HG03469 (cell line): ENCODE data around the gene CADPS2.
"Not testable (repeated sequence)": the region's sequence is repeated elsewhere in the genome, so short reads cannot be mapped to it uniquely, and the experiment has no call there.

Experiments used
- ATAC-seq: cut with Tn5 transposase; IDR thresholded peaks from one replicate; pipeline ENCODE4 v1.9.1; 2021; ENCODE audit warnings: mild to moderate bottlenecking, moderate library complexity, moderate number of reproducible peaks; ENCODE audit not compliant: unreplicated experiment

Gene CADPS2

GRCh38 chr7:122717356-122718089, 168.7 kb downstream of the CADPS2 start:
- ATAC-seq: no peak

DNA sequence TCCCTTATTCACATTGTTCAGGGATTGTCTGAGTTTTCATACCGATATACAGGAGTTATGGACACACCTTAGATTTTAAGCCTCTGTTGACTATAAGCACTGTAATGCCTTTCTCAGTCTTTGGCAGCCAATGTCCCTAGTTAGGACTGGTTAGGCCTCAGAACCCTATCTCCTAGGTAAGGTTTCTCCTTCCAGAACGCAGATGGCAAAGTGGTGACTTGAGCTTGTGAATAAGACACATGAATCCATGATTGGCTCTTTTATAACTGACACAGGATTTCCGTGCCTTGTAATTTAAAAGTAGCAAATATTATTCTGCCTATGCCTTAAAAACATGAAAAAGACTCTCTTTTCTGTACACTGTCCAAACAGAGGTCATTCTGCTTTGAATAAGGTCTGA, 171.1 kb downstream of the CADPS2 start:
- no peak for ATAC-seq

DNA sequence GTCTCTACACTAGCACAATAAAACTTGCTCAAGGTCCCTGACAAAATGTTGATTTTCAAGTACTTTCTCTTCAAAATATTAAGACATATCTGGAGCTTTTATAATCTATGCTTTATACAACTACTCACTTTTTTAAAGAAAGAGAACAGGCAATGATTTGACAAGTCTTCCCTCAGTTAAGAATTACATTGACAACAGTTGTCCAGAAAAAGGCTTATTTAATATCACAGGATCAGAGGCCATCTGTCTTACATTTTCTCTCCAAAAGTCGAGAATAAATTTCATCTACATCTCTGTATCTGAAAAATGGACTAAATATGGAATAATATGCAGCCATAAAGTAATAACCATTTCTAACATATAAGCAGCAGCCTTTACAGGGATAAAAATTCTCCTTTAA, 175.3 kb downstream of the CADPS2 start:
- no peak for ATAC-seq

GRCh38 chr7:122709930-122710646, 176.2 kb downstream of the CADPS2 start:
- ATAC-seq: no peak

GRCh38 chr7:122706836-122707235, 179.4 kb downstream of the CADPS2 start:
- no peak for ATAC-seq

GRCh38 chr7:122702872-122703510, 183.3 kb downstream of the CADPS2 start, which contains the start of gene RNF148:
TSS of gene RNF148 (minus strand) at chr7:122702922. CDS start at chr7:122702750, 172 bp downstream.
- ATAC-seq: no peak

- ATAC-seq: no peak
These were observed 187.2 kb downstream of the CADPS2 start, which contains the start of gene RNF133 for GRCh38 chr7:122699017-122699416. TSS of gene RNF133 (minus strand) at chr7:122699117. CDS start at chr7:122698918, 199 bp downstream.

DNA sequence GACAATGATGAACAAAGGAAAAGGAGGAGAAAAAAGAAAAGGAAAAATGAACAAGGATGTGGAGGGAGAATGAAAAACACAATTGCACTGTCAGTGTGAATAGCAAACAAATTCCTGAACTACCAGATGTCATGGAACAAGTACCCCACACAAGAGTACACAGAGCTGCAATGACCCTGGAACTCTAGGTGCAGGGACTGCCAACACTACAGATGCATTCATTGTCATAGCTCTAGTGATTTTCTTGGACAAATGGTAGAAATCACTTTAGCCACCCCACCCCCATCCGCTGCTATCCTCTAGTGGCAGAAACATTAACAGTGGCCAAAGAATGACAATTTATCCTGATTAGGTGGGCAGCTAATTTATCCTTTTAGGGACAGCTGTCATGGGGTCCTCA, 190.4 kb downstream of the CADPS2 start:
- no peak for ATAC-seq

DNA sequence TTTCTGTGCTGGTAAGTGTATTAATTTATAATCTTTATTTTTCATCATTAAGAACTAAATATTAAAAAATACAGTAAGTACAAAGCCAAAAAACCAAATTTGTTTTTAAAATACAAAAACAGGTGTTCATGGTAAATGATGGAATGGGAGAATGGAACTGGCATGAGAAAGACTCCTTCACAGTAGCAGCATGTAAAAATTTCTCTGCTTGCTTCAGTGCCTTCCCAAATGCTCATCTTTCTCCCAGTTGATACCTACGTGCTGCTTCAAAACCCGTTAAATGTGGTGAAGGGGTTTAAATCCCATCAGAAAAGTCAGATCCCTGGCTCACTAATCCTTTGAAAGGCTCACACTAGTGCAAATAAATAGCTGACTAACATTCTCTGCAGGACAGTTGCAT, 191.6 kb downstream of the CADPS2 start:
- ATAC-seq: no peak

DNA sequence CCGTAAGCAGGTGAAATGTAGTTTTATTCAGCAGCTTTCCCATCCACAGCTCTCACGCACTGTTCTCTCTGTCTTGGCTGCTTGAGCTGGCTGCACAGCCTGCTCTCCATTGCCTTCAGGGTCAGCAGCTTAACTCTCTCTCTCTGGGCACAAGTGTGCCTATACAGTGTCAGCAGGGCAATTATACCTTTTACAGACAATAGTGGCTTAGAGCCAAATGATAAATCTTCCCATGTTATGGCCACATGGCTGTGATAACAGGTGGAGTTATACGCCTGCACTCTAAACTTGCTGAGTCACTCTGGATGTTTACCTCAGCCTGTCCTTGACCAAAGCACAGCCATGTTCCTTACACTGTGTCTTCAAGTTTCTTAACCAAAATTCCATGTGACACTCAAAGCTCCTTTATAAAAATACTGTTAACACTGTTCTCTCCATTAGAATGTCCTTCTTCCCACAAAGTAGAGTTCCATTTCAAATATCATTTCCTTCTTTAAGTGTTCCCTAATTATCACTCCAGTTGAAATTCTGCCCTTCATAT, 193.4 kb downstream of the CADPS2 start:
- no peak for ATAC-seq

- no peak for ATAC-seq
These were observed 194.6 kb downstream of the CADPS2 start for GRCh38 chr7:122691569-122692235.

GRCh38 chr7:122689346-122690109, 196.7 kb downstream of the CADPS2 start:
- ATAC-seq: no peak

- ATAC-seq: no peak
These were observed 197.8 kb downstream of the CADPS2 start for GRCh38 chr7:122688400-122688998.

GRCh38 chr7:122686360-122686878, 199.8 kb downstream of the CADPS2 start:
- ATAC-seq: no peak

DNA sequence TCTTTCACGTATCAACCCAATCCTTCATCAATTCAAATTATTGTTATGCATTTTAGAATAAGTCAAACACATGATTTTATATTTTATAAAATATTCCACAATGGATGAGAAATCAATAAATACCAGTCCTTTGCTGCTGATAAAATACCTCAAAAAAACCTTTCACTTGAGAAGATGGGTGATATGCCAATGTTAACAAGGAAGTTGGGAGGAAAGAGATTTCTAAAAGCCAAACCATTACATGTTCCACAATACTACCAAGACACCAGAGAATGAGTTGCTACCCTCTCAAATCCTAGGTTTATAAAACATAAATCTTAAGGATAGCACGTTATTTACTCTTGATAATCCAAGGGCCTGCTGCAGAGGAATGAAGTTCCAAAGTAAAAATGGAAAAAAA, 201.8 kb downstream of the CADPS2 start:
- ATAC-seq: no peak

DNA sequence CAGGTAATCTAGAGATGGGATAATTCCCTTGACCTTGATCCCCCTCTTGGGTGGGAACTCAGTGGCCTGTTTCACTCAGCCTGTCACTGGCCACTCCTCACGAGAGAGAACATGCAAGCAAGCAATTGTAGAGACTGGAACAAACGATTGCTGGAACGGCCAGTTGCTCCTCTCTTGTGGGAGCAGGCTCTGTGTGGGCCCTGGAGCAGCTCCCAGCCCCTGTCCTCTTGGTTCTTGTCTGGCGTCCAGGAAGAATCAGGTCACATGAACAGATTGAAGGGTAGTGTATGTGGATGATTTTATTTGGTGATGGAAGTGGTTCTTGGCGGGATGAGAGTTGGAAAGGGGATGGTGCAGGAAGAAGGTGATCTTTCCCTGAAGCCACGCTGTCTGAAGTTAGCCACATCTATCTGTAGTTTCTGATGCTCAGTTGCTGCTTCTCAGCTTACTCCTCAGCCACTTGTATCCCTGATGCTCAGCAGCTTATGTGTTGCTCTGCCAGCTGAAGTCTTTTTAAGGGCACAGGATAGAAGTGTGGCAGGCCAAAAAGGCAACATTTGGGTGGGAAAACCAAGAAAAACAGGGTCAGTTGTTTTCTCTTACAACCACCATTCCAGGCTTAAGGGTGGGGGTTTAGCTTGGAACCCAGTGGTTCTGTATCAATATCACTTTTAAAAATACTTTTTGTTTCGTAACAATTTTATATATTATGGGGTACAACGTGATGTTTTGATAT, 203.3 kb downstream of the CADPS2 start:
- ATAC-seq: no peak

GRCh38 chr7:122681186-122681585, 205.1 kb downstream of the CADPS2 start:
- ATAC-seq: not testable (repeated sequence)

DNA sequence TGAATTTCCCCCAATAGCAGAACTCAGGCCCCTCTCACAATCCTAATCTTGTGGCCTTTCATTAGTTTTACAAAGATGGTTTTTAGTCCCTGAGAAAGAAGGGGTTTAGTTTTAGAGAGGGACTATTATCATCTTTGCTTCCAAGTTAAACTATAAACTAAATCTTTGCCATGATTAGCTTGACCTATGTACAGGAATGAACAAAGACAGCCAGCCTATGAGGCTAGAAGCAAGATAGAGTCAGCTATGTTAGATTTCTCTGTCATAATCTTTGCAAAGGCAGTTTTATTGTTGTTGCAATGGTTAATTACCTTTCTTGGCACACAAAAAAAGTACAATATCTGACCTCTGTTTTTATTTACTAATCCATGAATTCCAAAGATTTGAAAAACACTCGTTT, 206.4 kb downstream of the CADPS2 start:
- no peak for ATAC-seq

- not testable (repeated sequence) for ATAC-seq
These were observed 207.0 kb downstream of the CADPS2 start for GRCh38 chr7:122679269-122679709.
